ENCODE measurements around the gene DOCK2. TPM values are rescaled to one million over a fixed set of nuclear protein-coding genes. Genes with fewer than 3 reads are reported as not detected.

Gene DOCK2
- polyA plus RNA-seq, 3 donors: 57.5 to 178 (median 115) TPM

DNA sequence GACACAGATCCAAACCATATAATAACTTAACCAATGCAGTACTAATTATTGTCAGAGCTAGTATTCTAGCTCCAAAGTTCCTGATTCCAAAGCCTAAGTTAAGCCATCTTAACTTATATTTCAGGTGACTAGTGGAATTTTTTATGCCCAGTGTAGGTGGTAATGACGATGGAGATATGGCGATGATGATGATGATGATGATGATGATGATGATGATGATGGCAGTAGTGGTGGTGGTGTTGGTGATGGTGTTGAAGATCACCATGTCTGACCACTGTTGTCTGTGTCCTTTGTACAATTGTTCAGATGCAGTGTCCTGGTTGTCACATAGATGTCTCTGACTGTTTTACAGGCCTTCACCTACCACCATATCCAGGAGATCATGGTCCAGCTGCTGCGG is 203.3 kb downstream of the DOCK2 start:
- H3K27me3 Mint-ChIP-seq (ENCODE audit: low read depth in 3 of 3): no peaks in the 10 kb centered on the region
- H3K9me3 Mint-ChIP-seq: no peaks in the 10 kb centered on the region
- Histone ChIP-seq H3K27ac (ENCODE audit: low read depth in 1 of 2, low read length in 2 of 2) (no peak overlapping the region), H2AFZ (ENCODE audit: insufficient read depth, low read depth, low read length, poor library complexity, severe bottlenecking) (no peak overlapping the region), H4K20me1 (ENCODE audit: insufficient read depth, low read length) (peaks cover 92% of the 10 kb centered on the region), H3K9ac (ENCODE audit: insufficient read depth, low read length, poor library complexity, severe bottlenecking) (no peak overlapping the region), H3K36me3 (replicated peaks in 1 of 2; ENCODE audit: control insufficient read depth in 1 of 2, insufficient read depth in 2 of 2, low read length in 2 of 2) (peaks cover 88 to 90% of the 10 kb centered on the region in 2 donors), H3K4me3 (replicated peaks in 1 of 3; ENCODE audit: low read depth in 2 of 3, low read length in 3 of 3) (no peak overlapping the region), H3K9me3 (replicated peaks in 1 of 2; ENCODE audit: control insufficient read depth in 1 of 2, insufficient read depth in 1 of 2, low read length in 2 of 2) (no peaks in the 10 kb centered on the region), H3K27me3 (ENCODE audit: control insufficient read depth in 2 of 2, insufficient read depth in 2 of 2, low read length in 2 of 2) (no peaks in the 10 kb centered on the region), H3K4me1 (ENCODE audit: control insufficient read depth in 1 of 2, insufficient read depth in 2 of 2, low read length in 2 of 2) (no peaks in the 10 kb centered on the region), H3K4me2 (replicated peaks; ENCODE audit: extremely low read depth, low read length, poor library complexity, severe bottlenecking) (no peak overlapping the region), H3K79me2 (ENCODE audit: insufficient read depth, low read length) (peaks cover 21% of the 10 kb centered on the region)
- H3K27ac Mint-ChIP-seq: peak overlapping the region in 1 of 7 donors; percentile 0
- DNase-seq: no peak
- H3K4me1 Mint-ChIP-seq: no peaks in the 10 kb centered on the region
- H3K36me3 Mint-ChIP-seq: peaks cover 82 to 89% of the 10 kb centered on the region in 2 donors
- intact Hi-C loops (cut with micrococcal nuclease): no loop called here
- TF ChIP-seq, protein P1, sequence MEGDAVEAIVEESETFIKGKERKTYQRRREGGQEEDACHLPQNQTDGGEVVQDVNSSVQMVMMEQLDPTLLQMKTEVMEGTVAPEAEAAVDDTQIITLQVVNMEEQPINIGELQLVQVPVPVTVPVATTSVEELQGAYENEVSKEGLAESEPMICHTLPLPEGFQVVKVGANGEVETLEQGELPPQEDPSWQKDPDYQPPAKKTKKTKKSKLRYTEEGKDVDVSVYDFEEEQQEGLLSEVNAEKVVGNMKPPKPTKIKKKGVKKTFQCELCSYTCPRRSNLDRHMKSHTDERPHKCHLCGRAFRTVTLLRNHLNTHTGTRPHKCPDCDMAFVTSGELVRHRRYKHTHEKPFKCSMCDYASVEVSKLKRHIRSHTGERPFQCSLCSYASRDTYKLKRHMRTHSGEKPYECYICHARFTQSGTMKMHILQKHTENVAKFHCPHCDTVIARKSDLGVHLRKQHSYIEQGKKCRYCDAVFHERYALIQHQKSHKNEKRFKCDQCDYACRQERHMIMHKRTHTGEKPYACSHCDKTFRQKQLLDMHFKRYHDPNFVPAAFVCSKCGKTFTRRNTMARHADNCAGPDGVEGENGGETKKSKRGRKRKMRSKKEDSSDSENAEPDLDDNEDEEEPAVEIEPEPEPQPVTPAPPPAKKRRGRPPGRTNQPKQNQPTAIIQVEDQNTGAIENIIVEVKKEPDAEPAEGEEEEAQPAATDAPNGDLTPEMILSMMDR (IDR thresholded peaks at IDR 0.05): no peak
- no peak overlapping the region for H3K4me3 Mint-ChIP-seq
- WGBS (ENCODE audit: insufficient coverage): 75% methylated on average over 2 of the region's 3 CpGs

DNA sequence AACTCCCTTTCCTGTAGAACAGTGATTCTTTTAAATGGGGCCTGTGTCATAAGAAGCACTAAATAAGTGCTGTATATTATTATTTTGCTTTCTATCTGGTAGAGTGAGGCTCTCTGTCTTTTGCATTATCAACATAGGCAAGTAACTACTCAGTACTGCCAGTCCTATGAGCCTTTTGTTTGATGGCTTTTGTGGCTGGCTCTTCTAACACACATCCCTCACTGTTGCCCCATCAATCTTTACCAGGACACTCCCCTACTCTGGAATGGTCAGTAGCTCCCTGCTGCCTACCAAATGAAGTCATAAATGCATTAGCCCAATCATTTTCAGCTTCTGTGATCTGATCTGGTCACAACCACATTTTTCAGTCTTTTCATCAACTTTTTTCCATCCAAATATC is 205.6 kb downstream of the DOCK2 start:
- Histone ChIP-seq H3K27me3 (ENCODE audit: control insufficient read depth in 2 of 2, insufficient read depth in 2 of 2, low read length in 2 of 2) (no peaks in the 10 kb centered on the region), H3K36me3 (replicated peaks in 1 of 2; ENCODE audit: control insufficient read depth in 1 of 2, insufficient read depth in 2 of 2, low read length in 2 of 2) (peaks cover 85 to 100% of the 10 kb centered on the region in 2 donors), H3K4me2 (replicated peaks; ENCODE audit: extremely low read depth, low read length, poor library complexity, severe bottlenecking) (no peak overlapping the region), H3K9me3 (replicated peaks in 1 of 2; ENCODE audit: control insufficient read depth in 1 of 2, insufficient read depth in 1 of 2, low read length in 2 of 2) (no peaks in the 10 kb centered on the region), H3K9ac (ENCODE audit: insufficient read depth, low read length, poor library complexity, severe bottlenecking) (no peak overlapping the region), H3K4me1 (ENCODE audit: control insufficient read depth in 1 of 2, insufficient read depth in 2 of 2, low read length in 2 of 2) (no peaks in the 10 kb centered on the region), H4K20me1 (ENCODE audit: insufficient read depth, low read length) (peaks cover 97% of the 10 kb centered on the region), H3K79me2 (ENCODE audit: insufficient read depth, low read length) (peaks cover 29% of the 10 kb centered on the region), H2AFZ (ENCODE audit: insufficient read depth, low read depth, low read length, poor library complexity, severe bottlenecking) (no peak overlapping the region), H3K4me3 (replicated peaks in 1 of 3; ENCODE audit: low read depth in 2 of 3, low read length in 3 of 3) (no peak overlapping the region), H3K27ac (ENCODE audit: low read depth in 1 of 2, low read length in 2 of 2) (no peak overlapping the region)
- no peaks in the 10 kb centered on the region for H3K27me3 Mint-ChIP-seq (ENCODE audit: low read depth in 3 of 3)
- H3K9me3 Mint-ChIP-seq: no peaks in the 10 kb centered on the region
- H3K4me3 Mint-ChIP-seq: no peak overlapping the region
- H3K27ac Mint-ChIP-seq: peak overlapping the region in 3 of 7 donors; percentile 9 to 67 (median 40)
- peaks cover 82 to 86% of the 10 kb centered on the region in 2 donors for H3K36me3 Mint-ChIP-seq
- intact Hi-C loops (cut with micrococcal nuclease): no loop called here
- DNase-seq: no peak
- no peaks in the 10 kb centered on the region for H3K4me1 Mint-ChIP-seq
- TF ChIP-seq, protein P1 (IDR thresholded peaks at IDR 0.05): no peak

All from CD14-positive monocyte (primary cell).